Measurements from ENCODE around the gene HK1.

HK1 gene

DNA sequence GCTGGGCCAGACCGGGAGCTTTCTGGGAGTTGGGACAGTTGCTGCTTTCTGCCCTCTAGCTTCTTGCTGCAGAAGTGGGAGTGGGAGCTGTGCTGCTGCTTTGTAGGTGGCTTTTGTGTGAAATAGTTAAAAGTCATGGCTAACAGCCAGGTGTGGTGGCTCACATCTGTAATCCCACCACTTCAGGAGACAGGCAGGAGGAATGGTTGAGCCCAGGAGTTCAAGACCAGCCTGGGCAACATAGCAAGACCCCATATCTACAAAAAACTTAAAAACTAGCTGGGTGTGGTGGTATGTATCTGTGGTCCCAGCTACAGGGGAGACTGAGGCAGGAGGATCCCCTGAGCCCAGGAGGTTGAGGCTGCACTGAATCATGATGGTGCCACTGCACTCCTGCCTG lies 124.8 kb downstream of the HK1 start:
- no peaks in the 10 kb centered on the region for H4K20me1 ChIP-seq (ENCODE audit: insufficient read depth, low read length)
- no peak overlapping the region for H3K4me3 ChIP-seq (ENCODE audit: low read length)
- H3K36me3 ChIP-seq (replicated peaks; ENCODE audit: insufficient read depth, low read length), result no peaks in the 10 kb centered on the region
- DNase-seq, result no peak
- TF ChIP-seq EZH2 (optimal IDR thresholded peaks at IDR 0.05; ENCODE audit: low read depth, low read length), result no peak
- TF ChIP-seq, protein P1, sequence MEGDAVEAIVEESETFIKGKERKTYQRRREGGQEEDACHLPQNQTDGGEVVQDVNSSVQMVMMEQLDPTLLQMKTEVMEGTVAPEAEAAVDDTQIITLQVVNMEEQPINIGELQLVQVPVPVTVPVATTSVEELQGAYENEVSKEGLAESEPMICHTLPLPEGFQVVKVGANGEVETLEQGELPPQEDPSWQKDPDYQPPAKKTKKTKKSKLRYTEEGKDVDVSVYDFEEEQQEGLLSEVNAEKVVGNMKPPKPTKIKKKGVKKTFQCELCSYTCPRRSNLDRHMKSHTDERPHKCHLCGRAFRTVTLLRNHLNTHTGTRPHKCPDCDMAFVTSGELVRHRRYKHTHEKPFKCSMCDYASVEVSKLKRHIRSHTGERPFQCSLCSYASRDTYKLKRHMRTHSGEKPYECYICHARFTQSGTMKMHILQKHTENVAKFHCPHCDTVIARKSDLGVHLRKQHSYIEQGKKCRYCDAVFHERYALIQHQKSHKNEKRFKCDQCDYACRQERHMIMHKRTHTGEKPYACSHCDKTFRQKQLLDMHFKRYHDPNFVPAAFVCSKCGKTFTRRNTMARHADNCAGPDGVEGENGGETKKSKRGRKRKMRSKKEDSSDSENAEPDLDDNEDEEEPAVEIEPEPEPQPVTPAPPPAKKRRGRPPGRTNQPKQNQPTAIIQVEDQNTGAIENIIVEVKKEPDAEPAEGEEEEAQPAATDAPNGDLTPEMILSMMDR (IDR thresholded peaks at IDR 0.05; ENCODE audit: low read length), result no peak
- no peak for TF ChIP-seq EZH2phosphoT487 (IDR thresholded peaks at IDR 0.05; ENCODE audit: low read length)
- H3K79me2 ChIP-seq (ENCODE audit: low read length), result no peaks in the 10 kb centered on the region
- no peak overlapping the region for H3K27ac ChIP-seq (ENCODE audit: low read length)
- peaks cover 4% of the 10 kb centered on the region for H3K4me1 ChIP-seq (ENCODE audit: low read length)
- no peak overlapping the region for H3K9ac ChIP-seq (ENCODE audit: low read length)
- no peaks in the 10 kb centered on the region for H3K9me3 ChIP-seq (replicated peaks; ENCODE audit: insufficient read depth, low read length)
- H3K9me2 ChIP-seq (replicated peaks; ENCODE audit: insufficient read depth, low read length), result no peaks in the 10 kb centered on the region
- no peak overlapping the region for H2AFZ ChIP-seq (ENCODE audit: low read length)
- no peaks in the 10 kb centered on the region for H3K27me3 ChIP-seq (replicated peaks; ENCODE audit: insufficient read depth, low read length)
- H3F3A ChIP-seq (ENCODE audit: insufficient read depth, low read length), result 0 out of 2 replicates have a peak, but pooled peaks cover under 1% of the 10 kb centered on the region
- H3K4me2 ChIP-seq (ENCODE audit: low read depth, low read length), result no peak overlapping the region

DNA sequence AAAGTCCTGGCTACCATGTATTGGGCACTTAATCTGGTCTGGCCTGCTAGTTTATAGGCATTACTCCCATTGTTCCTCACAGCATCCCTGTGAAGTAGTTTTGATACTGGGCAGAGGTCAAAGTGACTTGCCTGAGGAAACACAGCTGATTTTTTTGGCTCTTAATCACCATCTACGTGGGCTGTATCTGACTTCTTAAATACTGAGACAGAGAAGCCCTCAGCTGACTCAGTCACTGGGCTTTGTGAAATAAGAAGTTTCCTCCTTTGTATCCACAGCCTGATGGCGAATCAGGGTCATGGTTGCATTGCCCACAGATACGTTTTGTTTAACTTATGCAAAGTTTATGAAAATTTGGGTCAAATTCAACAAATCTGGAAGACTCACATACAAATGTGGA lies 125.2 kb downstream of the HK1 start:
- Histone ChIP-seq H3K4me1 (ENCODE audit: low read length) (peaks cover 6% of the 10 kb centered on the region), H3K9me3 (replicated peaks; ENCODE audit: insufficient read depth, low read length) (no peaks in the 10 kb centered on the region), H3K27me3 (replicated peaks; ENCODE audit: insufficient read depth, low read length) (no peaks in the 10 kb centered on the region), H3K4me2 (ENCODE audit: low read depth, low read length) (no peak overlapping the region), H3K4me3 (ENCODE audit: low read length) (no peak overlapping the region), H4K20me1 (ENCODE audit: insufficient read depth, low read length) (no peaks in the 10 kb centered on the region), H3K9me2 (replicated peaks; ENCODE audit: insufficient read depth, low read length) (no peaks in the 10 kb centered on the region), H3K27ac (ENCODE audit: low read length) (no peak overlapping the region), H2AFZ (ENCODE audit: low read length) (no peak overlapping the region), H3K36me3 (replicated peaks; ENCODE audit: insufficient read depth, low read length) (no peaks in the 10 kb centered on the region), H3F3A (ENCODE audit: insufficient read depth, low read length) (peaks cover 4% of the 10 kb centered on the region), H3K9ac (ENCODE audit: low read length) (no peak overlapping the region), H3K79me2 (ENCODE audit: low read length) (no peaks in the 10 kb centered on the region)
- no peak for DNase-seq
- TF ChIP-seq EZH2phosphoT487 (IDR thresholded peaks at IDR 0.05; ENCODE audit: low read length), result no peak
- no peak for TF ChIP-seq EZH2 (optimal IDR thresholded peaks at IDR 0.05; ENCODE audit: low read depth, low read length)
- TF ChIP-seq, protein P1 (IDR thresholded peaks at IDR 0.05; ENCODE audit: low read length), result no peak

DNA sequence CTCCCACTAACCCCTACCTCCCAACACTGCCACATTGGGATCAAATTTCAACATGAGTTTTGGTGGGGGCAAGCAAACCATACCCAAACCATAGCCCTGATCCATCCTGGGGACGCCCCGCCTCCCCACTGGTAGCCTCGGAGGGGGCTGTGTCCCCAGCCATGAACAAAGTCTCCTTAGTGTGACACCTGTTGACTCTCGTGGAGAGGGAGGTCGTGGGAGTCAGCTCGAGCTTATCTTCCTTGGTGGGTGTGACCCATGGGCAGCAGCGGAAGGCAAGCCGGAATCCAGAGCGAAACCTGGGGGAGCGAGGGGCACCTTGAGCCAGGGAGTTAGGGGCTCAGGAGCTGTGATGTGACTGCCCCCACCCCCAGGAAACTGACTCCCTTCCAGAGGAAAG lies 126.5 kb downstream of the HK1 start:
- Histone ChIP-seq H3K4me2 (ENCODE audit: low read depth, low read length) (no peak overlapping the region), H3K9me2 (replicated peaks; ENCODE audit: insufficient read depth, low read length) (no peaks in the 10 kb centered on the region), H3K4me3 (ENCODE audit: low read length) (no peak overlapping the region), H3F3A (ENCODE audit: insufficient read depth, low read length) (peaks cover 4% of the 10 kb centered on the region), H3K9ac (ENCODE audit: low read length) (no peak overlapping the region), H3K9me3 (replicated peaks; ENCODE audit: insufficient read depth, low read length) (no peaks in the 10 kb centered on the region), H3K79me2 (ENCODE audit: low read length) (no peaks in the 10 kb centered on the region), H3K27ac (ENCODE audit: low read length) (no peak overlapping the region), H4K20me1 (ENCODE audit: insufficient read depth, low read length) (no peaks in the 10 kb centered on the region), H3K4me1 (ENCODE audit: low read length) (peaks cover 10% of the 10 kb centered on the region), H2AFZ (ENCODE audit: low read length) (no peak overlapping the region), H3K27me3 (replicated peaks; ENCODE audit: insufficient read depth, low read length) (no peaks in the 10 kb centered on the region), H3K36me3 (replicated peaks; ENCODE audit: insufficient read depth, low read length) (no peaks in the 10 kb centered on the region)
- no peak for DNase-seq
- TF ChIP-seq, protein P1 (IDR thresholded peaks at IDR 0.05; ENCODE audit: low read length), result no peak
- TF ChIP-seq EZH2 (optimal IDR thresholded peaks at IDR 0.05; ENCODE audit: low read depth, low read length), result no peak
- TF ChIP-seq EZH2phosphoT487 (IDR thresholded peaks at IDR 0.05; ENCODE audit: low read length), result no peak

Data from MM.1S (cell line).